HG02938 (cell line): Measurements from ENCODE around the gene AP3B2.
"Not testable (repeated sequence)": the region's sequence is repeated elsewhere in the genome, so short reads cannot be mapped to it uniquely, and the experiment has no call there.

ENCODE experiments used
- ATAC-seq: cut with Tn5 transposase; IDR thresholded peaks from one replicate; pipeline ENCODE4 v1.9.1; 2021; ENCODE audit warnings: mild to moderate bottlenecking, moderate library complexity; ENCODE audit not compliant: unreplicated experiment

Gene AP3B2, protein sequence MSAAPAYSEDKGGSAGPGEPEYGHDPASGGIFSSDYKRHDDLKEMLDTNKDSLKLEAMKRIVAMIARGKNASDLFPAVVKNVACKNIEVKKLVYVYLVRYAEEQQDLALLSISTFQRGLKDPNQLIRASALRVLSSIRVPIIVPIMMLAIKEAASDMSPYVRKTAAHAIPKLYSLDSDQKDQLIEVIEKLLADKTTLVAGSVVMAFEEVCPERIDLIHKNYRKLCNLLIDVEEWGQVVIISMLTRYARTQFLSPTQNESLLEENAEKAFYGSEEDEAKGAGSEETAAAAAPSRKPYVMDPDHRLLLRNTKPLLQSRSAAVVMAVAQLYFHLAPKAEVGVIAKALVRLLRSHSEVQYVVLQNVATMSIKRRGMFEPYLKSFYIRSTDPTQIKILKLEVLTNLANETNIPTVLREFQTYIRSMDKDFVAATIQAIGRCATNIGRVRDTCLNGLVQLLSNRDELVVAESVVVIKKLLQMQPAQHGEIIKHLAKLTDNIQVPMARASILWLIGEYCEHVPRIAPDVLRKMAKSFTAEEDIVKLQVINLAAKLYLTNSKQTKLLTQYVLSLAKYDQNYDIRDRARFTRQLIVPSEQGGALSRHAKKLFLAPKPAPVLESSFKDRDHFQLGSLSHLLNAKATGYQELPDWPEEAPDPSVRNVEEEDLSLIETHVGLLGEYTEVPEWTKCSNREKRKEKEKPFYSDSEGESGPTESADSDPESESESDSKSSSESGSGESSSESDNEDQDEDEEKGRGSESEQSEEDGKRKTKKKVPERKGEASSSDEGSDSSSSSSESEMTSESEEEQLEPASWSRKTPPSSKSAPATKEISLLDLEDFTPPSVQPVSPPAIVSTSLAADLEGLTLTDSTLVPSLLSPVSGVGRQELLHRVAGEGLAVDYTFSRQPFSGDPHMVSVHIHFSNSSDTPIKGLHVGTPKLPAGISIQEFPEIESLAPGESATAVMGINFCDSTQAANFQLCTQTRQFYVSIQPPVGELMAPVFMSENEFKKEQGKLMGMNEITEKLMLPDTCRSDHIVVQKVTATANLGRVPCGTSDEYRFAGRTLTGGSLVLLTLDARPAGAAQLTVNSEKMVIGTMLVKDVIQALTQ

GRCh38 chr15:82709421-82710207, at the start of gene AP3B2:
TSS of gene AP3B2 (minus strand) at chr15:82709875. CDS start at chr15:82709706, 169 bp downstream.
- peak; percentile 94 for ATAC-seq

DNA sequence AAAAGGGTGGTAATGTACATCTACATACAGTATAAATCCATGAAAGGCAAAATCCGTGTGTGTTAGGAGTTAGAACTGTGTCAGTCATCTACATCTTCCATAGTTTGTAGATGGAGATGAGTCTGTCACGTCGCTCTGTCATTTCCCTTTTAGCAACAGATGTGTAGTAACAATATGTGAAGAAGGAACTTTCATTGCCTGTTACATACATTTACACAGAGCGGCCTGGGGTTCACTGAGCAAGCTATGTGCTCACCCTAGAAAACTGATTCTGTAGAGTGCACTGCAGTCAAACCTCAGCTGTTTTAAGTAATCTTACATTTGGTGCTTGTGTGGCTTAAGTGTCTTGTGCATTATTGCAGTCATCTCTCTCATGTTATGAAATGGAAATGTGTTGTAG, 41.6 kb upstream of the AP3B2 start:
- ATAC-seq, result no peak

DNA sequence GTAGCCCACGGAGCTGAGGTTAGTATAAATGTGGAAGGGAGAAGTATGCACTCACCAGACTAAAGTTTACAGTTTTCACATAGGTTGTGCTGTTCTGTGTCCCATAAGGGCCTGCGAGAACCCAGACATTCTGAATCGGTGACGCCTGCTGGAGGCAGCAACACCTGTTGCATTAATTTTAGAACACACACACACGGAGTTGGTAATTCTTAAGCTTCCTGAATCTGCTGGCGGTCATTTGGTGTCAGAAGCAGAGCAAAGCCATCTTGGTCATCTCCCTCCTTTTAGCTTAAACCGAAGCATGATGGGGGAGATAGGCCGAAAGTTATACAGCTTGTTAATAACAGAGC, 41.1 kb upstream of the AP3B2 start:
- peak; percentile 44 for ATAC-seq

DNA sequence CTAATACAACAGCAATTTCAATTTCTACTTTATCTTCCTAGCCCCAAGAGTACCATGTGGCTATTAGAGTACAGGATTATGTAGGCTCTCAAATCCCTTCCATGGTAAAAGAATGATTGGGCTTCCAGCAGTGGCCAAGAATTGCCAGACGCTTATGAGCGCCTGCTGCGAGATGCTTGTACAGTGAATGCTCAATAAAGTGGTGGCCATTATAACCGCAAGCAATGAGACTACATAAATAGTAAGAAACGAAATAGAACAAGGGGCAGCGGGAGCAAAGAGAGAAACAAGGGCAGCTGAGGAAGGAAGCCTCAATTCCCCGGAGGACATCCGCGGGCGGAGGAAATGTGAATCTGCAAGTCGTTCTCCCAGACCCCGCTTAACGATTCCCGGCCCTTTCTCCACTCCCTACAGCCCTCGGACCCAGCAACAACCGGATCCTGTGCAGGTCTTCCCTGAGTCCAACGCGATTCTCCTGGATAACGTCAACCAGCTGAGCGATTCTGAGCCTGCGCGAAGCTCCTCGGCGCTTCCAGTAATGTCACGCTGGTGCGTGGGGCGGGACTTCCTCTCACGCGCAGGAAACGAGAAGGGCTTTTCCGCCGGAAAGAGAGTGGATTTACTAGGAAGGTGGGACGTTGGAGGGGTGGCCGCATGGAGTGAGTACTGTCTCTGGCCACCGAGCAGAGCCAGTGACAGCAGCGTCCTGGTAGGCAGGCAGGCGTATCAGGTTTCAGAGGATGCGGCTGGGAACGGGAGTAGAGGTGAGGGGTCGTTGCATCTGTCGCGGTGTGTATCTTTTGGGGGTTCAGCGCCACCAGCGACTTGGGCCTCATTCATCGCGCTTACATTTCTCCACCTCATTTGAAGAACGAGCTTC, 40.5 kb upstream of the AP3B2 start:
- peak; percentile 88 for ATAC-seq

GRCh38 chr15:82748315-82748714, 38.6 kb upstream of the AP3B2 start:
- no peak for ATAC-seq

GRCh38 chr15:82743810-82744209, 34.1 kb upstream of the AP3B2 start:
- ATAC-seq, result no peak

DNA sequence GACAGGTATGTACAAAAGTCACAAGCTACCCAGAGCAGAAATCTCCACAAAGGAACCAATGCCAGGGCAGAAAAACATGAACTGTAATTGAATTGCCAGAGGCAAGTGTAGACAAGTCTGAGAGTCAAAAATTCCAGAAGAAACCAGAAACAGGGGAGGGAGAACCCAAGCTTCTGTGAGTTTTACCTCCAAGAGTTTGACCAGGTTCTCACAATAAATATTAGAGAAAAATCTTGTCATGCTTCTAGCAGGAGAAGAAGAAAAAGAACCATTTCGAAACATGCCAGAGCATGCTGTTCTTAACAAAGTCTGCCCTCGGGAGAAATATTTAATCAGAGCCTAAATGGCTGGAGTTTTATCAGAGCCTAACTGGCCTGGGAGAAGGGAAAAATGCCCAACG, 32.5 kb upstream of the AP3B2 start:
- no peak for ATAC-seq

GRCh38 chr15:82739086-82739485, 29.4 kb upstream of the AP3B2 start:
- ATAC-seq, result no peak

- no peak for ATAC-seq
Observed at GRCh38 chr15:82737975-82738374, 28.3 kb upstream of the AP3B2 start.

DNA sequence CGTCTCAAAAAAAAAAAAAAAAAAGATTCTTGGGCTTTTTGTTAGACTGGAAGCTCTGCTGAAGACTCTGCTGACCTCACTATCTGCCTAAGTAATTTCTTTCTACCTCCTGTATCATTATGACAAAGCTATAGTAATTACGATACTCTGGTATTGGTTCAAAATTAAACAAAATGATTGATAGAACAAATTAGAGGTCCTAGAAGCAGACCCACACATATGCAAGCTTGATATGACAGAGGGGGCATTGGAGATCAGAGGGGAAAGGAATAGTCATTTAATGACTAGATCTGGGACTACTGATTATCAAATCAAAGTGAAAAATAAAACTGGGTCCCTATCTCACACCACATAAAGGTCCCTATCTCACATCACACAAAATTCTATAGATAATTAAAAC, 21.9 kb upstream of the AP3B2 start:
- no peak for ATAC-seq

GRCh38 chr15:82730022-82730530, 20.4 kb upstream of the AP3B2 start:
- ATAC-seq, result no peak

DNA sequence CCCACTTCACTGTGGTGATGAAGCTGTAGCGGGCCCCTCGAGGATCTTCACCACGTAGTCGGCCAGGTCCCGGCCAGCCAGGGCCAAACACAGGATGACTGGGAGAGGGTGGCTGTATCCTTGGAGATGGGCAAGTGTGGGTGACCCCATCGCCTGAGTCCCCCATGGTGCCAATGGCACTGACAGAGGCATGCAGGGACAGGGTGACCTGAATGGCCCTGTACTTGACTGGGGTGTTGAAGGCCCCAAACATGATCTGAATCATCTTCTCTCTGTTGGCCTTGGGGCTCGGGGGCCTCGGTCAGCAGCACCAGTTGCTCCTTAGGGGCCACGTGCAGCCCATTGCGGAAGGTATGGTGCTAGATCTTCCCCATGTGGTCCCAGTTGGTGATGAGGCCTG, 17.1 kb upstream of the AP3B2 start:
- no peak for ATAC-seq

- ATAC-seq, result no peak
Observed at GRCh38 chr15:82715003-82715402, 5.3 kb upstream of the AP3B2 start.

- ATAC-seq, result no peak
Observed at GRCh38 chr15:82714016-82714415, 4.3 kb upstream of the AP3B2 start.

GRCh38 chr15:82712036-82712435, 2.4 kb upstream of the AP3B2 start:
- ATAC-seq, result no peak

- no peak for ATAC-seq
Observed at GRCh38 chr15:82710926-82711490, 1.3 kb upstream of the AP3B2 start.

DNA sequence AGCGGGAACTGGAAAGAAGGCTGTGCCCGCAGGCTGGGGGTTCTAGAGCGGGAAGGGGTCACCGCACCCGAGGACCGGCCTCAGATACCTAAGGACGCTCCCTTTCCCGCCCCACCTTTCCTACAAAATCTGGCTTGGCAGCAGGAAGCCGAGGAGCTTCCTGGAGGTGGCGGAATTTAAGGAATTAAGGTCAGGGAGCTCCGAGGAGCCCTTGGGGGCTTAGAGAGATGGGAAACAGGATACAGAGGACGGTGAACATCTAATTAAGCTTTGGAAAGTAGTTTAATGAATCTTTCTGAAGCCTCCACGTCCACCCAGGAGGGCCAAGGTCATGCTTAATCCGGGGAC, 507 bp upstream of the AP3B2 start:
- ATAC-seq, result no peak

- ATAC-seq, result no peak
Observed at GRCh38 chr15:82709081-82709420, 624 bp downstream of the AP3B2 start.

DNA sequence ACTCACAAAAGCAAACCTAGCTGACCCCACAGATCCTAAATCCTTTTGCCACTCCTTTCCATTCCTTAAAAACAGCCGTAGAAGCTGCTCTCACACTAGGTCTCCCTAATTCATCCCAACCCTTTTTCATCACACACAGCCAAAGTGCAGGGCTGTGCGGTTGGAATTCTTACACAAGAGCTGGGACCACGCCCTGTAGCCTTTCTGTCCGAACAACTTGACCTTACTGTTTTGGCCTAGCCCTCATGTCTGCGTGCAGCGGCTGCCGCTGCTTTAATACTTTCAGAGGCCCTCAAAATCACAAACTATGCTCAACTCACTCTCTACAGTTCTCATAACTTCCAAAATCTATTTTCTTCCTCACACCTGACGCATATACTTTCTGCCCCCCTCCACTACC, 3.8 kb downstream of the AP3B2 start:
- ATAC-seq, result not testable (repeated sequence)

GRCh38 chr15:82699726-82700125, 9.9 kb downstream of the AP3B2 start:
- ATAC-seq, result no peak
